Activated CD4-positive, alpha-beta T cell treated with anti-CD3 and anti-CD28 coated beads for 4 hours (primary cell): ENCODE data around the gene GRIN3A.
"Not testable (repeated sequence)": the region's sequence is repeated elsewhere in the genome, so short reads cannot be mapped to it uniquely, and the experiment has no call there.

Source experiments
- DNase-seq, 2 donors: peaks; one replicate each; pipeline ENCODE4 v3.0.0-alpha.2; 2020

Gene GRIN3A

GRCh38 chr9:101738566-101739183 lies at the start of gene GRIN3A:
Gene GRIN3A (minus strand): TSS chr9:101738647. CDS start chr9:101737979, 668 bp downstream.
- no peak for DNase-seq

DNA sequence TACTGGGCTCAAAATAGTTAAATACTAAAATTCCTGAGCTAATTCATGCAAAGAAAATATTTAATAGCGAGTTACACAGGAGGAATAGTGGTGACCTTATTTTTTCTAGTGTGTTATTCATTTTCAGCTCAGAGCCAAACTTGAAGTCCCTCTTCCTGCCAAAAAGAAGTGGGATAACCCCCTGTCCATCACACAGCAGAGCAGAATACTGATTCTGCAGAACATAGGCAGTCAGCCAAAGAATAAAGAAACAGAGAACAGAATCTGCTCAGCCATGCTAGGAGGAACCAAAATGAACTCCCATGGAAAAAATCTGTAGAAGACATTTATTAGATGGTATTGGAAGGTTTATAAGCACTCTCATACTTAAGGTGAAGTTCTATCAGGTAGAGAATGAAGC lies 49.4 kb upstream of the GRIN3A start:
- no peak for DNase-seq

GRCh38 chr9:101778332-101778731 lies 39.9 kb upstream of the GRIN3A start:
- no peak for DNase-seq

- DNase-seq = no peak
Observed at GRCh38 chr9:101764472-101764871, 26.0 kb upstream of the GRIN3A start.

- no peak for DNase-seq
Observed at GRCh38 chr9:101758304-101758930, 20.0 kb upstream of the GRIN3A start.

DNA sequence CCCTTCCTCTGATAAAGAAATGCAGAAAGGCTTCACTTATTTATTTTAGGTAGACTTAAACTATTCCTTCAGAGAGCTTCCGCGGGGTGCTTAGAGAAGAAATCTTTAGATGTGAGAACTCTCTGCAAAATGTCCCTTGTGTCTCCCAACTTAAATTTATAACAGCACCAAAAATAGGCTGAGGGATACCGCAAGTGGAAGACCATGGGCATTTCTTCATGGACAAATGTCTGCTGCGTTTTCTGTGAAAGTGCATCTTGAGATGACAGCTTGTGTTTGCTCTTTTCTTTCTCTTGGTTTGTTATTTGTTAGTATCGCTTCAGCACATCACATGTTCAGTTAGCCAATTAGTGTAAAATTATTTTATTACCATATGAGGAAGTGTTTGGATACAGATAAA lies 15.3 kb upstream of the GRIN3A start:
- no peak for DNase-seq

DNA sequence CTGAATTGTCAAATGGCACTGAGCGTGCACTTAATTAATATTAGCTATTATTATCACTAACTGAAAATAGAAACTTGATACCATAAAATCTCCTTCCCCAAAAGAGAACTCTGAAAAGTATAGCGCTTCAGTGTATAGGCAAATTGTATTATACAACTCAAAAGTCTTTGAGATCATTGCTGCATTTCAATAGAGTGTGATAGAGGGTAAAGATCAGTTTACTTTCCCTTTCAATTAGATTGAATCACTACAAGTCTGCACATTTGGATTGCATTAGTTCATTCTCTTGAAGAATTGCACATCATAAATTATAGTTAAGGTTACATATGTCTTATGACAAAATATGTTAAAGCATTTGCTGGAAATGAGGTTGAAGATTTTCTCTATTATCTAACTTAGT lies 13.4 kb upstream of the GRIN3A start:
- DNase-seq = no peak

DNA sequence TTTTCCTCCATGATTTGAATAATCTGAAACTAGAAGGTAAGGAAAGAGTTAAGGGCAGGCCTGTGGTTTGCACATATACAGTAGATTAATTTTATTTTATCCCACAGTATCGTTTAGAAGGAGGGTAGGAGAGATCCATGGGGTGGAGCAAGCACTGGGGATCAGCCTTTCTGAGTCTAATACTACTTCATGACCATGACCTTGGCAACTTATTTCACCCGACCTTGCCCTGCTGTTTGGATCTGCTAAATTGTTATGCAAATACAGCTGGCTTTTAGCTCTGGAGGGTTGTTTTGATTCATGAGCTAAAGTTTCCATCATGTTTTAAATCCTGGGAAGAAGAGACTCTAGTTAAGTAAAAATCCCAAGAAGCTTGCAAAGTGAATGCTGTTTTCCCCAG lies 864 bp upstream of the GRIN3A start:
- no peak for DNase-seq

- no peak for DNase-seq
Observed at GRCh38 chr9:101737705-101738565, 512 bp downstream of the GRIN3A start.

DNA sequence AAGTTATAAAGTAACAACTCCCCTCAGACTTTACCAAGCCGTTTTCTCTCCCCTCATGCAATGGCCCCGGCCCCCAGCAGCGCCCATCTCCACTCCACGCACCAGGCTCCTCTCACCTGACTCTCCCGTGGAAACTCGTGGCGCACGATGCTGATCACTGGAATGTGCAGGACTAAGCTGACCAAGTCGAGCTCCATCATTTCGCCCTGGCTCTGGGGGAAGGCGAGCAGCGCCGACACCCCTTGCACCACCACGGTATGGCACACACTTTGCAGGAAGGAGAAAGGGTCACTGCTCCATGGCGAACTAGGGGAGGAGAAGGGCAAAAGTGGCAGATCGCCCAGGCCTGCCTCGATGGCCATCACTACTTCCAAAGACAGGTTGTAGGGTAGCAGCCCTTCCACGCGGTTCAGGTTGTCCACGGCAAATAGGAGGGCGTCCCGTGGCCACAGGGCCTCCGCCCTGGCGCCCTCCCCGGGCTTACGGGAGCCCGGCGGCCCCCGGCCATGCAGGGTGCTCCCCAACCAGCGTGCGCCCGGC lies 1.2 kb downstream of the GRIN3A start:
- DNase-seq = no peak

DNA sequence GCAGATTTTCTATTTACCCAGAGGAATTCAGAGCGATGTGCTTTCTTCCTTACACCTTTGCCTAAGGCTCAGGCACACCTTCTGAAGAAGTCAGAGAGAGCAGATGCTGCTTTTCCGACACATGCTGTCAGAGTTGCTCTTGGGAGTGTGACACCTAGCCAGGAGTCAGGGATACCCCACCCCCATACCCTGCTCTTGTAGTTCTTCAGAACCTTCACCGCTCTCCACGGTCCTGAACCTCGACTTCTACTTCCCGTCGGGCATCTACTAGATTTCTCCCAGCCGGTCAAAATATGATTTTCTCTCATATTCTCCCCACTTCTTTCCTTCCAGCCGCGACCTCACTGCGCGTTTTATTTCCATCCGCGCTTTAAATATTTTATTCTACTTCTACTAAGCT lies 1.7 kb downstream of the GRIN3A start:
- no peak for DNase-seq

DNA sequence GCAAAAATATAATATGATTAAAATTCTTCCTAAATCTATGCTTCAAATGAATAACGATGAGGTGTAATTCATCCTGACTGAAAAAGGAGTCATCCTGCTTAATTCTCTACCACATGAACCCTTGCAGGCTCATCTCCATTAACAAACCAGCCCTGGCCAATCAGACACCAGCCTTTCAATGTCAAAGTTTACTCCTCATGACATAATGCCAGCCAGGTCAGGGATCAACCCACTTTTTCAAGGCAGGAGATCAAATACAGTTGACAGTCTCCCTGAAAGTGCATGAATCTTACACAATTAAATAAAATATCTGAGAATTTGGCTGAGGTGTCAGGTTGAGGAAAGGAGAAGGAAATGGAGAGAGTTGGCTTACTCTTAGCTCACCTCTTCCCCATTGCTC lies 7.0 kb downstream of the GRIN3A start:
- no peak for DNase-seq

- DNase-seq = peak in 1 of 2 donors; percentile 8
Observed at GRCh38 chr9:101727612-101728524, 10.6 kb downstream of the GRIN3A start.

- not testable (repeated sequence) for DNase-seq
Observed at GRCh38 chr9:101724271-101724670, 14.2 kb downstream of the GRIN3A start.

- DNase-seq = no peak
Observed at GRCh38 chr9:101718192-101718591, 20.3 kb downstream of the GRIN3A start.

GRCh38 chr9:101716629-101717028 lies 21.8 kb downstream of the GRIN3A start:
- no peak for DNase-seq

DNA sequence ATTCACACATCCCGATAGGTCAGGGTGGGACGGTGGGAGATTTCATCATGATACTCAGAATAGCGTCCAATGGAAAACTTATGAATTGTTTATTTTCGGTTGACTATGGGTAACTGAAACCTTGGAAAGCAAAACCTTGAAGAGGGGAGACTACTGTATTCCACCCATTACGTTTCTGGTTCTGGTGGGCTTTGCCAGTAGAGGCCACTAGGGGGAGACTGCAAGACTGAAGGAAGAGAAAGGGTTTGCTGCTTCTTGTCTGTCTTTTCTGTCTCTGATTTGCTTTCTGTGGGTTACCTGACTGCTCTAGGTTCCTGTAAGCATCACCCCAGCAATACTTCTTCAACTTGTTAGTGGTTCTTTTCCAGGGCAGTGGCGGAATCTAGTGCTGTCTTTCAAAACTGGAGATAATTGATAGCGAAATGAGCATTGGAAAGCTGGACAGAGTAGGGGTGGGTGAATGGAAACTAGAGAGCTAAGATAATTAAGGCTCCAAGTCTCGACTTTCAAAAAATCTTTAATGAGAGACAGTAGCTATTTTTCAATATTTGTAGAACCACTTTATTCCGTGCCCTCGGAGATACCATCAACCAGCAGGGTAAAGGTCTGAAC lies 27.0 kb downstream of the GRIN3A start:
- peak in 1 of 2 donors; percentile 4 for DNase-seq

DNA sequence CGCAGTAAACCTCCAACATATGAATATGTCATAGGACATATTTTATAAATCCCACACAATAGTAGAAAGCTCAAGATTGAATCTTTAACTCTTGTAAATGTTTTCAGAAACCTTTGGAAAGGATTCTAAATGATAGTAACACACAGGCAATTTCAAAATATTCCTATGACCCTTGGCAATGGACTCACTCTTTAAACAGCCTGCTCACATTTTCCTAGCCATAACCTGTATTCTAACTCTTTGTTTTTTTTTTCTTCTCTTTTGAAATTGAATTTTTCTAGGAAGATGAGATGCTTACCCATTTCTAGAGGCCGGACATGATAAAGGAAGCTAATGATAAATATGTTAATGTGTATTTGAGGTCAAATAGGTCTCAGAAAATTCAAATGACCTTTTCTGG lies 29.6 kb downstream of the GRIN3A start:
- DNase-seq = no peak

DNA sequence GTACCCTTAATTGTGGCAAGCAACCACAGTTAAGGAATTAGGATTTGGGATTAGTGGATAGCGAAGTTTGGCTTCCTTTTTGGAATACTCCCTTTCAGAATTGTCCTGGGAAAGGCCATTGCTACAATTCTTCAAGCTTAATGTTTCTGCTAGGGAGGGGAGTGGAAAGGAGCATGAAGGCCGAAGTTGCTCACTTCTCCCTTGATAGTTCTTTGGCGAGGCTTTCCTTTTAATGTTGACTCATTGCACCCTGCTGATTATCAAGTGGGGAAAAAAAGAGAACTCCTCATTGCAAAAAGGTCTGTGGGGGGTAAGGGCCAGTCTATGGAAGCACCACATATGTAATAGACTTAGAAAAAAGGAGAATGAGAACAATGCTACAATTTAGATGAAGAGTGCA lies 30.7 kb downstream of the GRIN3A start:
- no peak for DNase-seq

GRCh38 chr9:101706997-101707396 lies 31.4 kb downstream of the GRIN3A start:
- DNase-seq = no peak

DNA sequence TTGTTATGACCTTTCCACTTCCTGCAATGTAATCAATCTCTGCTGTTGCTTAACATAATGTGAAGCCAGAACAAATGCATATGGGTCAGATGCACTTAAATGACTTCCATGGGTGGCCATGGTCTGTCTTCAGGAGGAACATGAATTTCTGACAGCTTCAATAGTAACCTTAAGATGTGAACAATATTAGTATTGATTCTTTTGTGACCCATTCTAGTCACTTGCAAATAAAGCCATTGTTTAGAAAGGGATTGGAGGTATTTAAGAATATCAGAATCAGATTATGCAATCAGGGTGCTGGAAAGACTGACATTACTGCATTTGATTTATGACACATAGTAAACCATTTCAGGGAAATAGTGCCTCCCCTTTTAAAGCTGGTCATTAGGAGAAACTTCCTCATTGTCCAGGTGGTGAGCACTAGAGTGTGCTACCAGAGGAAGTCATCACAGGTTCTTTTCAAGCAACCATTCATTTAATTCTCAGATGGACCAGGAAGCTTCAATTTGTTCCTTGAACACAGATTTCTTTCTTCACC lies 32.1 kb downstream of the GRIN3A start:
- no peak for DNase-seq

DNA sequence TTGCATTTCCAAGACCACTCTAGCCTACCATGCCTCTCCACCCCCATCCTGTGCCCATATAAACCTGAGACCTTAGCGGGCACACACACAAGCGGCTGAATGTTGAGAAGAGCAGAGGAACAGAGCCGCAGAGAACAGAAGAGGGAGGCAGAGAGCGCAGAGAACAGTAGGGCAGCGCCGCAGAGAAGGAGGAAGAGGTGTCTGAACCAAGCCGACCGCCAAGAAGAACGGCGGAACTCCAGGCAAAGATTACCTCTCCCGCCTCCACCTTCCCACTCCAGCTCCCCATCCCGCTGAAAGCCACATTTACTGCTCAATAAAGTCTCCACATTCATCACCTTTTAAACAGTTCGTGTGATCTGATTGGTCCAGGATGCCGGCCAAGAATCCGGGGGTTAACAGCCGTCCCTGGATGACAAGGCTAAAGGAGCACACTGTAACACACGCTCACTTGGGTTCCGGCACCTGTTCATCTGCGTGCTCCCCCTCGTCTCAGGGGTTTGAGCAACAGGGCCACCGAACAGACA lies 33.2 kb downstream of the GRIN3A start:
- peak; percentile 3 to 7 for DNase-seq
